ENCODE measurements around the gene EPB41L4A.

DNA sequence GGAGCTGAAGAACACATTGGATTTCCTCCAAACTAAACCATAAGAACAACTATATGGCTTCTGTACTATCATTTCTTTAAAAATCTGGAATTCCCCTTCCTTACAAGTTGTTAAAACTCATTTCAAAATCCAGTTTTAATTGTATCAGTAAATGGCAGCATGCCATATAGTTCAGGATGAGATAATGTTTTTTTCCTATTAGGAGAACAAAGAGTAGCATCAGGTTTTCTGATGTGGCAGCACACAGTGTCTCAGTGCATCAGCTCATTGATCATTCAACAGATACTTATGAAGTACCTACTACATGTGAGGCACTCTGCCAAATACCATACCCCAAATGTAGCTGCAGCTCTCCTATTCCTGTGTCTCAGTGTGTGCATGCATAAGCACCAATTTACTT, 161.1 kb downstream of the EPB41L4A start:
- TF ChIP-seq, protein P1, sequence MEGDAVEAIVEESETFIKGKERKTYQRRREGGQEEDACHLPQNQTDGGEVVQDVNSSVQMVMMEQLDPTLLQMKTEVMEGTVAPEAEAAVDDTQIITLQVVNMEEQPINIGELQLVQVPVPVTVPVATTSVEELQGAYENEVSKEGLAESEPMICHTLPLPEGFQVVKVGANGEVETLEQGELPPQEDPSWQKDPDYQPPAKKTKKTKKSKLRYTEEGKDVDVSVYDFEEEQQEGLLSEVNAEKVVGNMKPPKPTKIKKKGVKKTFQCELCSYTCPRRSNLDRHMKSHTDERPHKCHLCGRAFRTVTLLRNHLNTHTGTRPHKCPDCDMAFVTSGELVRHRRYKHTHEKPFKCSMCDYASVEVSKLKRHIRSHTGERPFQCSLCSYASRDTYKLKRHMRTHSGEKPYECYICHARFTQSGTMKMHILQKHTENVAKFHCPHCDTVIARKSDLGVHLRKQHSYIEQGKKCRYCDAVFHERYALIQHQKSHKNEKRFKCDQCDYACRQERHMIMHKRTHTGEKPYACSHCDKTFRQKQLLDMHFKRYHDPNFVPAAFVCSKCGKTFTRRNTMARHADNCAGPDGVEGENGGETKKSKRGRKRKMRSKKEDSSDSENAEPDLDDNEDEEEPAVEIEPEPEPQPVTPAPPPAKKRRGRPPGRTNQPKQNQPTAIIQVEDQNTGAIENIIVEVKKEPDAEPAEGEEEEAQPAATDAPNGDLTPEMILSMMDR (IDR thresholded peaks at IDR 0.05; ENCODE audit: low read depth, low read length, poor library complexity, severe bottlenecking): no peak
- TF ChIP-seq EZH2phosphoT487 (IDR thresholded peaks at IDR 0.05; ENCODE audit: borderline replicate concordance, low read length): no peak

Measured in DOHH2 (cell line).